Smooth muscle cell (in vitro differentiated cells): Measurements from ENCODE around the gene PBRM1. TPM values are rescaled to one million over a fixed set of nuclear protein-coding genes. Genes with fewer than 3 reads are reported as not detected.

Source experiments
- DNase-seq: peaks from one replicate; lab custom pipeline; 2025; ENCODE audit not compliant: unreplicated experiment; lab: John Stamatoyannopoulos, UW
- H2AFZ ChIP-seq: fragments of 200-600 bp; sonication (generic); 2 replicates; pipeline ENCODE4 v1.6.0; 2016; ENCODE audit warnings: antibody characterized with exemption, low read depth, mild to moderate bottlenecking
- H3F3A ChIP-seq: fragments of 200-600 bp; sonication (generic); 2 replicates; pipeline ENCODE4 v1.6.0; 2017; ENCODE audit warnings: antibody characterized with exemption, low read depth
- H3K27ac ChIP-seq: fragments of 200-600 bp; sonication (generic); 2 replicates; pipeline ENCODE4 v1.5.1; 2016; ENCODE audit warnings: low read depth, mild to moderate bottlenecking
- H3K27me3 ChIP-seq: fragments of 200-600 bp; sonication (generic); 2 replicates; pipeline ENCODE4 v1.6.1; 2016; ENCODE audit warnings: low read depth, mild to moderate bottlenecking
- H3K36me3 ChIP-seq: fragments of 200-600 bp; sonication (generic); 2 replicates; pipeline ENCODE4 v1.5.1; 2016; ENCODE audit warnings: low read depth
- H3K4me1 ChIP-seq: fragments of 200-600 bp; sonication (generic); 2 replicates; pipeline ENCODE4 v1.5.1; 2016; ENCODE audit warnings: low read depth
- H3K4me2 ChIP-seq: fragments of 200-600 bp; sonication (generic); 2 replicates; pipeline ENCODE4 v1.6.0; 2016; ENCODE audit warnings: mild to moderate bottlenecking
- H3K4me3 ChIP-seq: fragments of 200-600 bp; sonication (generic); 2 replicates; pipeline ENCODE4 v1.5.1; 2016; ENCODE audit warnings: mild to moderate bottlenecking
- H3K79me2 ChIP-seq: fragments of 200-600 bp; sonication (generic); 2 replicates; pipeline ENCODE4 v1.6.0; 2016; ENCODE audit warnings: low read depth, mild to moderate bottlenecking
- H3K9ac ChIP-seq: fragments of 200-600 bp; sonication (generic); 2 replicates; pipeline ENCODE4 v1.6.0; 2016; ENCODE audit warnings: low read depth
- H3K9me3 ChIP-seq: fragments of 200-600 bp; sonication (generic); replicated peaks from 2 replicates; pipeline ENCODE4 v1.5.1; 2016; ENCODE audit warnings: low read depth
- H4K20me1 ChIP-seq: fragments of 200-600 bp; sonication (generic); 2 replicates; pipeline ENCODE4 v1.6.0; 2016; ENCODE audit warnings: low read depth
- CTCF ChIP-seq: fragments of 200-600 bp; sonication (generic); IDR thresholded peaks from 2 replicates; pipeline ENCODE4 v1.5.1; 2017; ENCODE audit warnings: borderline replicate concordance, mild to moderate bottlenecking, antibody characterized with exemption; ENCODE audit not compliant: insufficient read depth, poor library complexity, severe bottlenecking
- WGBS: methylation state at CpG from one replicate; pipeline ENCODE4 v1.1.7; 2016; ENCODE audit warnings: low lambda C conversion rate; 5-methylcytosine and 5-hydroxymethylcytosine counted together
- polyA plus RNA-seq: library from polyadenylated mRNA; unstranded; fragments of >200 nt; fragmentation: Nextera tagmentation; extraction: Ambion mirVana; gene quantifications from 2 replicates; pipeline ENCODE4 v1.2.1, GENCODE V29; 2016
- total RNA-seq: library from RNA; depleted of rRNA; stranded (reverse); fragments of >200 nt; gene quantifications from 2 replicates; pipeline ENCODE4 v1.2.3, GENCODE V29; 2014

PBRM1 gene
- total and polyA plus RNA-seq, 2 experiments from 2014 or later, result 27.6 to 62.8 TPM

- Histone ChIP-seq H3K27ac (no peak overlapping the region), H3K79me2 (no peaks in the 10 kb centered on the region)
Measured at GRCh38 chr3:52574056-52574965, 111.4 kb downstream of the PBRM1 start.

GRCh38 chr3:52572221-52572620, 113.5 kb downstream of the PBRM1 start:
- TF ChIP-seq CTCF, result no peak
- H3K27ac ChIP-seq, result no peak overlapping the region

More at GRCh38 chr3:52574056-52574965, 111.4 kb downstream of the PBRM1 start:
- Histone ChIP-seq H3K27me3 (no peaks in the 10 kb centered on the region), H3F3A (no peaks in the 10 kb centered on the region), H4K20me1 (no peaks in the 10 kb centered on the region), H2AFZ (no peak overlapping the region), H3K4me3 (no peak overlapping the region), H3K9me3 (no peaks in the 10 kb centered on the region), H3K4me1 (no peaks in the 10 kb centered on the region), H3K4me2 (no peak overlapping the region), H3K36me3 (peaks cover 18% of the 10 kb centered on the region), H3K9ac (no peak overlapping the region)
- no peak for DNase-seq
- 88% methylated on average over 6 of the region's 6 CpGs for WGBS
- TF ChIP-seq CTCF, result no peak

GRCh38 chr3:52570076-52570475, 115.6 kb downstream of the PBRM1 start:
- 80% methylated on average over 4 of the region's 4 CpGs for WGBS
- Histone ChIP-seq H2AFZ (no peak overlapping the region), H4K20me1 (no peaks in the 10 kb centered on the region), H3K9ac (no peak overlapping the region), H3K9me3 (no peaks in the 10 kb centered on the region), H3K4me1 (no peaks in the 10 kb centered on the region), H3K4me2 (no peak overlapping the region), H3F3A (no peaks in the 10 kb centered on the region), H3K4me3 (no peak overlapping the region), H3K27me3 (no peaks in the 10 kb centered on the region), H3K27ac (no peak overlapping the region), H3K79me2 (no peaks in the 10 kb centered on the region), H3K36me3 (peaks cover 4% of the 10 kb centered on the region)
- TF ChIP-seq CTCF, result no peak
- no peak for DNase-seq

More at GRCh38 chr3:52572221-52572620, 113.5 kb downstream of the PBRM1 start:
- no peak for DNase-seq
- 84% methylated on average over 6 of the region's 6 CpGs for WGBS
- no peaks in the 10 kb centered on the region for H3K79me2 ChIP-seq
- H3K9me3 ChIP-seq, result no peaks in the 10 kb centered on the region
- H3K9ac ChIP-seq, result no peak overlapping the region
- H3K4me2 ChIP-seq, result no peak overlapping the region
- peaks cover 15% of the 10 kb centered on the region for H3K36me3 ChIP-seq
- H3K4me3 ChIP-seq, result no peak overlapping the region
- no peaks in the 10 kb centered on the region for H3F3A ChIP-seq
- no peaks in the 10 kb centered on the region for H4K20me1 ChIP-seq
- H3K4me1 ChIP-seq, result no peaks in the 10 kb centered on the region
- H2AFZ ChIP-seq, result no peak overlapping the region
- no peaks in the 10 kb centered on the region for H3K27me3 ChIP-seq
